Heart right ventricle (tissue), 16 donors: ENCODE data around the gene IRAK1BP1. TPM values are rescaled to one million over a fixed set of nuclear protein-coding genes. Genes with fewer than 3 reads are reported as not detected.
"Not testable (repeated sequence)": the region's sequence is repeated elsewhere in the genome, so short reads cannot be mapped to it uniquely, and the experiment has no call there.

Source experiments
- ATAC-seq, 8 donors: fragments of 200-7000 bp; cut with Tn5 transposase; one replicate each; pipeline ENCODE4 v1.9.1; 2020; ENCODE audit warnings: mild to moderate bottlenecking in 8 of 8, moderate library complexity in 8 of 8, moderate number of reproducible peaks in 1 of 8
- DNase-seq, 2 donors: peaks; one replicate each; pipeline ENCODE4 v3.0.0-alpha.2; 2020
- H3K27ac ChIP-seq, 10 donors: fragments of 200-600 bp; sonication (generic) in 2 of 10; one replicate each; pipeline versions ENCODE4 v1.5.0 to v1.8.0; 2020 to 2022; ENCODE audit warnings: mild to moderate bottlenecking in 3 of 10
- H3K27me3 ChIP-seq, 7 donors: fragments of 200-600 bp; one replicate each; pipeline ENCODE4 v1.8.0; 2021 to 2022; ENCODE audit warnings: mild to moderate bottlenecking in 2 of 7
- H3K36me3 ChIP-seq, 9 donors: fragments of 200-600 bp; sonication (generic) in 1 of 9; one replicate each; pipeline versions ENCODE4 v1.5.0 to v1.8.0; 2020 to 2022; ENCODE audit warnings: mild to moderate bottlenecking in 2 of 9
- H3K4me1 ChIP-seq, 9 donors: fragments of 200-600 bp; sonication (generic) in 1 of 9; one replicate each; pipeline versions ENCODE4 v1.5.0 to v1.8.0; 2020 to 2022; ENCODE audit warnings: mild to moderate bottlenecking in 4 of 9
- H3K4me3 ChIP-seq, 10 donors: fragments of 200-600 bp; sonication (generic) in 2 of 10; one replicate each; pipeline versions ENCODE4 v1.5.0 to v1.8.0; 2020 to 2022; ENCODE audit warnings: mild to moderate bottlenecking in 7 of 10, moderate library complexity in 2 of 10
- H3K9me3 ChIP-seq, 11 donors: fragments of 200-600 bp in 10 of 11; sonication (generic) in 2 of 11; one replicate each; pipeline versions ENCODE4 v1.5.0 to v1.8.0; 2013 to 2022; ENCODE audit warnings: mild to moderate bottlenecking in 2 of 11, control low read depth in 1 of 11, moderate library complexity in 1 of 11
- WGBS, 2 donors: extraction: QIAGEN DNeasy Blood & Tissue Kit; methylation state at CpG; one replicate each; pipeline ENCODE4 v1.1.7; 2013; ENCODE audit warnings: inconsistent platforms in 1 of 2; 5-methylcytosine and 5-hydroxymethylcytosine counted together
- intact Hi-C, 10 donors: fragments of 100-400 bp; cut with DNase I; formaldehyde crosslinking; loops; one replicate each; pipeline versions ENCODE4 v1.11.1 to v1.14.2; 2022
- polyA plus RNA-seq, 2 donors: library from polyadenylated mRNA; stranded (reverse); fragments of 200-250 nt; gene quantifications; one replicate each; pipeline ENCODE4 v1.2.3, GENCODE V29; 2013
- total RNA-seq, 10 donors: library from RNA; stranded (reverse); fragmentation: NEBNext Ultra II Directional in 3 of 10; extraction: Animal tissue kit (Norgen Biotek cat#: 25700) in 3 of 10; gene quantifications; one replicate each; pipeline versions ENCODE4 v1.2.1 to v1.2.4, GENCODE V29; 2021 to 2023
- TF ChIP-seq, protein P1 (sequence below), 9 donors: fragments of 200-600 bp; sonication (generic) in 2 of 9; IDR thresholded peaks; one replicate each; pipeline versions ENCODE4 v1.5.0 to v1.8.0; 2021 to 2022; ENCODE audit warnings: antibody characterized with exemption in 9 of 9, mild to moderate bottlenecking in 5 of 9, moderate library complexity in 1 of 9
- donor health status: Arrhythmogenic right ventricular cardiomyopathy.
- donor health status: ischemic (EF 13 %, LVEDD 7.1; RV severe dilation, severe dysfunction).
- donor health status: healthy with polysubstance abuse.
- donor health status: DM: no; HTN: yes; CAD: no.
- donor health status: DM: no; HTN: no; CAD: no.
- donor health status: ischemic (EF 25% LVEDD 6.9; RV normal size, moderate dysfunction).
- donor health status: ischemic (EF 25% LVEDD 5.7; RV mildly dilated, moderate dysfunction).
- donor health status: healthy.
- donor health status: DM: yes; HTN: yes; CAD: no.
- donor health status: Ischemic cardiomyopathy.
- donor health status: ischemic (EF 35%, LVEDD 5.7; RV mildly dilated, moderate dysfunction).
- donor health status: nonischemic (EF 11% LVEDD 7.7; RV severe dilation, severe dysfunction).
- donor health status: DM: yes; HTN: yes; CAD: no.
- donor health status: PGD.
- donor health status: ischemic (EF 29% LVEDD 5.4; RV normal size, mild dysfunction).
- donor health status: nonischemic (EF 23%, LVEDD 6.1; RV moderate dilation, normal function).

IRAK1BP1 gene
- total and polyA plus RNA-seq, 12 donors, result 1.1 to 6.9 (median 3.2) TPM

DNA sequence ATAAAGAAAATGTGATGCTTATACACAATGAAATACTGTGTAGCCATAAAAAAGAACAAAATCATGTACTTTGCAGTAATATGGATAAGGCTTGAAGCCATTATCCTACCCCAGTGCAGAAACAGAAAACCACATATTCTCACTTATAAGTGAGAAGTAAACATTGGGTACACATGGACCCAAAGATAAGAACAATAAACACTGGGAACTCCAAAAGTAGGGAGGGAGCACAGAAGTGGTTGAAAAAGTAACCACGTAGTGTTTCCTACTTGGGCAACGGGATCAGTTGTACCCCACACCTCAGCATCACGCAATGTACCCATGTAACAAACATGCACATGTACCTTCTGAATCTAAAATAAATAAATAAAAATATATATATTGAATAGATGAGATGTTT lies 8.2 kb downstream of the IRAK1BP1 start:
- Histone ChIP-seq H3K36me3 (peaks cover 0 to 42% (median 0%) of the 10 kb centered on the region in 9 donors), H3K9me3 (peaks cover 0 to 13% (median 0%) of the 10 kb centered on the region in 11 donors), H3K4me1 (no peaks in the 10 kb centered on the region), H3K4me3 (no peak overlapping the region), H3K27ac (no peak overlapping the region), H3K27me3 (no peaks in the 10 kb centered on the region)
- TF ChIP-seq, protein P1, sequence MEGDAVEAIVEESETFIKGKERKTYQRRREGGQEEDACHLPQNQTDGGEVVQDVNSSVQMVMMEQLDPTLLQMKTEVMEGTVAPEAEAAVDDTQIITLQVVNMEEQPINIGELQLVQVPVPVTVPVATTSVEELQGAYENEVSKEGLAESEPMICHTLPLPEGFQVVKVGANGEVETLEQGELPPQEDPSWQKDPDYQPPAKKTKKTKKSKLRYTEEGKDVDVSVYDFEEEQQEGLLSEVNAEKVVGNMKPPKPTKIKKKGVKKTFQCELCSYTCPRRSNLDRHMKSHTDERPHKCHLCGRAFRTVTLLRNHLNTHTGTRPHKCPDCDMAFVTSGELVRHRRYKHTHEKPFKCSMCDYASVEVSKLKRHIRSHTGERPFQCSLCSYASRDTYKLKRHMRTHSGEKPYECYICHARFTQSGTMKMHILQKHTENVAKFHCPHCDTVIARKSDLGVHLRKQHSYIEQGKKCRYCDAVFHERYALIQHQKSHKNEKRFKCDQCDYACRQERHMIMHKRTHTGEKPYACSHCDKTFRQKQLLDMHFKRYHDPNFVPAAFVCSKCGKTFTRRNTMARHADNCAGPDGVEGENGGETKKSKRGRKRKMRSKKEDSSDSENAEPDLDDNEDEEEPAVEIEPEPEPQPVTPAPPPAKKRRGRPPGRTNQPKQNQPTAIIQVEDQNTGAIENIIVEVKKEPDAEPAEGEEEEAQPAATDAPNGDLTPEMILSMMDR (IDR thresholded peaks at IDR 0.05), result no peak
- ATAC-seq, result no peak
- intact Hi-C loops, result no loop called here
- WGBS, 2 donors, result 96 to 97% methylated on average over 3 of the region's 3 CpGs
- DNase-seq, result no peak

DNA sequence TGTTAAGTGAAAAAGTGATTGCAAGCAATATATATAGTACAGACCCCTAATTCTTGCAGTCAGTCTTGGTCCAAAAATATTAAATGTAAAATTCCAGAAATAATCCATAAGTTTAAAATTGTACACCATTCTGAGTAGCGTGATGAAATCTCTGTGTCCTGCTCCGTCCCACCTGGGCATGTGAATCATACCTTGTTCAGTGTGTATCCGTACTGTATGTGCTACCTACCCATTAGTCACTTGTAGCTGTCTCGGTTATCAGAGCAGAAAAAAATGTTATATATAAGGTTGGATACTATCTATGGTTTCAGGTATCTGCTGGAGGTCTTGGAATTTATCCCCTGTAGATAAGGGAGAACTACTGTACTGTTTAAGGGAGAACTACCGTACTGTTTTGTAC lies 16.3 kb downstream of the IRAK1BP1 start:
- TF ChIP-seq, protein P1 (IDR thresholded peaks at IDR 0.05), result no peak

DNA sequence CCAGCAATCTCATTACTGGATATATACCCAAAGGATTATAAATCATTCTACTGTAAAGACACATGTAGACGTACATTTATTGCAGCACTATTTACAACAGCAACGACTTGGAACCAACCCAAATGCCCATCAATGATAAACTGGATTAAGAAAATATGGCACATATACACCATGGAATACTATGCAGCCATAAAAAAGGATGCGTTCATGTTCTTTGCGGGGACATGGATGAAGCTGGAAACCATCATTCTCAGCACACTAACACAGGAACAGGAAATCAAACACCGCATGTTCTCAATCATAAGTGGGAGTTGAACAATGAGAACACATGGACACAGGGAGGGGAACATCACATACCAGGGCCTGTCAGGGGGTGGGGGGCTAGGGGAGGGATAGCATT lies 22.6 kb downstream of the IRAK1BP1 start:
- H3K4me3 ChIP-seq, ATAC-seq, H3K9me3 ChIP-seq, H3K36me3 ChIP-seq, H3K27ac ChIP-seq, intact Hi-C loops, H3K4me1 ChIP-seq, DNase-seq, H3K27me3 ChIP-seq: not testable (repeated sequence)
- WGBS, 2 donors, result 98 to 99% methylated on average over 5 of the region's 5 CpGs

More for the DNA sequence above, 16.3 kb downstream of the IRAK1BP1 start:
- Histone ChIP-seq H3K4me1 (no peaks in the 10 kb centered on the region), H3K36me3 (peaks cover 0 to 11% (median 0%) of the 10 kb centered on the region in 9 donors), H3K27ac (no peak overlapping the region), H3K9me3 (peaks cover 0 to 7% (median 0%) of the 10 kb centered on the region in 11 donors), H3K4me3 (no peak overlapping the region), H3K27me3 (no peaks in the 10 kb centered on the region)
- WGBS, 2 donors, result 84 to 87% methylated on average over 5 of the region's 5 CpGs
- DNase-seq, result no peak
- intact Hi-C loops, result no loop called here
- ATAC-seq, result no peak

DNA sequence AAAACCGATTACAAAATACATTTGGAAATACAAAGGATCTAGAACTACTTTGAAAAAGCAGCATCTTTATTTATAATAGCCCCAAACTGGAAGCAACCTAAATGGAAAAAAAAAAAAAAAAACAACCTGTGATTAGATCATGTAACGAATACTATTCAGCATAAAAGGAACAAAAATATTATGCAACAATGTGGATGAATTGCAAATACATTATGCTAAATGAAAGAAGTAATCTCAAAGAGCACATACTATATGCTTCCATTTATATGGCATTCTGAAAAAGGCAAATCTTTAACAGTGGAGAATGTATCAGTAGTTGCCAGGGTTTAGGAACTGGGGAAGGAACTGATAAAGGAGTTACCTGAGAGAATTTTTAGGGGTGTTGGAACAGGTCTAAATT lies 28.9 kb downstream of the IRAK1BP1 start:
- Histone ChIP-seq H3K27ac (no peak overlapping the region), H3K4me3 (no peak overlapping the region), H3K9me3 (no peaks in the 10 kb centered on the region), H3K36me3 (peaks cover 0 to 22% (median 0%) of the 10 kb centered on the region in 9 donors), H3K27me3 (no peaks in the 10 kb centered on the region), H3K4me1 (peaks cover 0 to 4% (median 0%) of the 10 kb centered on the region in 9 donors)
- intact Hi-C loops, result no loop called here
- 90 to 93% methylated on average over 2 of the region's 2 CpGs for WGBS, 2 donors
- DNase-seq (no peak), ATAC-seq (no peak)
- TF ChIP-seq, protein P1 (IDR thresholded peaks at IDR 0.05), result no peak

DNA sequence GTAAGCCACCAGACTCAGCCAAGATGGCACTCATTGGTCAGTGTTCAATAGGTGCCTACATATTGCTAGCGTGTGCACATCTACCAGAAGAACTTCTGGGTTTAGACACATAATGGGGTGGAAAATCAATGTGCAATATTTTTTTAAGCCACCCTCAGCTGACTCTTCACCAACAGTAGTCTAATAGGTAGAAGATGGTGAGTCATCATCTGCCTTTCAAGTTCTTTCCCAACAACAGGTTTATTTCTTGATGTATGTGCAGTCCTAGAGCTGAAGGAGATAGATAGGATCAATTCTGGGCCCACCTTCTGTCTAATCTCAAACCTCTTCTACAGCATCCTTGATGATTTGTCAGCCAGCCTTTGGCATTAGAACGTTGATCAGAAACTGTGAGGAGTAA lies 41.3 kb downstream of the IRAK1BP1 start:
- peaks cover 0 to 16% (median 0%) of the 10 kb centered on the region in 7 donors for H3K27me3 ChIP-seq
- no peak overlapping the region for H3K27ac ChIP-seq
- ATAC-seq, result no peak
- WGBS, 2 donors, result 85 to 91% methylated on average over 2 of the region's 2 CpGs
- intact Hi-C loops, result no loop called here
- TF ChIP-seq, protein P1 (IDR thresholded peaks at IDR 0.05), result no peak
- H3K4me3 ChIP-seq, result no peak overlapping the region
- peaks cover 0 to 24% (median 0%) of the 10 kb centered on the region in 9 donors for H3K4me1 ChIP-seq
- no peak for DNase-seq
- peaks cover 0 to 34% (median 0%) of the 10 kb centered on the region in 9 donors for H3K36me3 ChIP-seq
- H3K9me3 ChIP-seq, result no peaks in the 10 kb centered on the region
